GM19043 (cell line): Measurements from ENCODE around the gene SPATA1.
A peak's percentile ranks its signal among the peaks of the same experiment; 100 is the strongest.
"Not testable (repeated sequence)": the region's sequence is repeated elsewhere in the genome, so short reads cannot be mapped to it uniquely, and the experiment has no call there.

Experiments
- ATAC-seq: cut with Tn5 transposase; IDR thresholded peaks from one replicate; pipeline ENCODE4 v1.9.1; 2021; ENCODE audit warnings: low read depth; ENCODE audit not compliant: unreplicated experiment

SPATA1 gene

GRCh38 chr1:84584126-84584525 is 77.9 kb downstream of the SPATA1 start:
- ATAC-seq = no peak

GRCh38 chr1:84585803-84586202 is 79.6 kb downstream of the SPATA1 start:
- ATAC-seq = no peak

GRCh38 chr1:84587099-84587498 is 80.9 kb downstream of the SPATA1 start:
- ATAC-seq = no peak

- ATAC-seq = not testable (repeated sequence)
Observed at GRCh38 chr1:84594959-84595358, 88.8 kb downstream of the SPATA1 start.

- ATAC-seq = no peak
Observed at GRCh38 chr1:84597011-84597410, 90.8 kb downstream of the SPATA1 start.

GRCh38 chr1:84598418-84598817 is 92.2 kb downstream of the SPATA1 start:
- ATAC-seq = no peak

GRCh38 chr1:84598846-84599741 is 92.9 kb downstream of the SPATA1 start:
- ATAC-seq = peak; percentile 82

- ATAC-seq = no peak
Observed at GRCh38 chr1:84600796-84601195, 94.6 kb downstream of the SPATA1 start.

GRCh38 chr1:84603223-84603622 is 97.0 kb downstream of the SPATA1 start:
- ATAC-seq = no peak

GRCh38 chr1:84603941-84604830 is 98.0 kb downstream of the SPATA1 start:
- ATAC-seq = no peak

GRCh38 chr1:84605157-84605556 is 99.0 kb downstream of the SPATA1 start:
- no peak for ATAC-seq

- no peak for ATAC-seq
Observed at GRCh38 chr1:84606977-84607376, 100.8 kb downstream of the SPATA1 start.

- no peak for ATAC-seq
Observed at GRCh38 chr1:84611091-84611490, 104.9 kb downstream of the SPATA1 start.

GRCh38 chr1:84611796-84612195 is 105.6 kb downstream of the SPATA1 start:
- ATAC-seq = no peak

GRCh38 chr1:84613026-84613425 is 106.8 kb downstream of the SPATA1 start:
- ATAC-seq = no peak

GRCh38 chr1:84613887-84614286 is 107.7 kb downstream of the SPATA1 start:
- ATAC-seq = no peak

GRCh38 chr1:84615790-84616189 is 109.6 kb downstream of the SPATA1 start:
- ATAC-seq = no peak
